Urothelium cell line (cell line): ENCODE measurements around the gene ALPG.
"Not testable (repeated sequence)": the region's sequence is repeated elsewhere in the genome, so short reads cannot be mapped to it uniquely, and the experiment has no call there.

Experiments used
- DNase-seq: peaks from one replicate; pipeline ENCODE4 v3.0.0; 2011; ENCODE audit warnings: low spot score, mixed read lengths
- FAIRE-seq: peaks from 2 replicates; lab custom pipeline; 2011; peaks lifted over from hg19 to GRCh38; lab: Jason Lieb, UNC

Gene ALPG

DNA sequence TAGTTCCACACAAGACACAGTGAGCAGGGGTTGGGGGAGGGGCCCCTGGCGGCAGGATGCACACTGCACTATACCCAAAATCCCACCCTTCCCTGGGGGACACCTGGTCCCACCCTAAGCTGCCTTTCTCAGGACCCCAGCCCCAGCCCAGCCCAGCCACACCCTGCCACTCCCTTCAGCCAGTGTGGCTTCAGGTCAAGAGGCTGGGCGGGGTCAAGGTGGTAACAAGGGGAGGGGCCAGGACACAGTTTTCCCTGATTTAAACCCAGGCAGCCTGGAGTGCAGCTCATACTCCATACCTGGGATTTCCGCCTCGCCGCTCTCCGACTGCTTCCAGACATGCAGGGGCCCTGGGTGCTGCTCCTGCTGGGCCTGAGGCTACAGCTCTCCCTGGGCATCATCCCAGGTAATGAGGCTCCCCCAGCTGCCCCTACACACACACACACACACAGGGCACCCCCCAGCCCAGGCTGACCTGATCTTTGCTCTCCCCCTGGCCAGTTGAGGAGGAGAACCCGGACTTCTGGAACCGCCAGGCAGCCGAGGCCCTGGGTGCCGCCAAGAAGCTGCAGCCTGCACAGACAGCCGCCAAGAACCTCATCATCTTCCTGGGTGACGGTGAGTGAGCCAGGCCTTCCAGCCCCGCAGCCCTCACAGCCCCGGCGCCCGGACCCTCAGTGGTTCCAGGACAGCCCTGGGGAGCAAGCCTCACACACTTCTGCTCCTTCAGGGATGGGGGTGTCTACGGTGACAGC is at the start of gene ALPG:
Gene ALPG (plus strand): TSS at position 289 of the 755 bp plus-strand sequence. CDS start 51 bp downstream, at position 340.
- FAIRE-seq (no peak), DNase-seq (no peak)

DNA sequence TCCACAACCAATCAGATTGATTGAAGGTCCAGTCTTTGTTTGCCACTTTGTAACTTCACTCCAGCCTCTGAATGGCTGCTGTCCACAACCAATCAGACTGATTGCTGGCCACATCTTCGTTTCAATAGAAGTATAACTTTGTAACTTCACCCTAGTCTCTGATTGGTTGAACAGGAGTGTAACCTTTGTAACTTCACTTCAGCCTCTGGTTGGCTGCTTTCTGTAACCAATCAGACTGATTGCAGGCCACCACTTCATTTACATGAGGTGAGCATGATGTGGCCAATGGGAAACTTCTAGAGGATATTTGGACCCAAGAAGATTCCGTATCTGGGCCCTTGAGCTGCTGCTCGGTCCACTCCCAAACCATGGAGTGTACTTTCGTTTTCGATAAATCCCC is 45.0 kb upstream of the ALPG start:
- no peak for FAIRE-seq
- DNase-seq = no peak

DNA sequence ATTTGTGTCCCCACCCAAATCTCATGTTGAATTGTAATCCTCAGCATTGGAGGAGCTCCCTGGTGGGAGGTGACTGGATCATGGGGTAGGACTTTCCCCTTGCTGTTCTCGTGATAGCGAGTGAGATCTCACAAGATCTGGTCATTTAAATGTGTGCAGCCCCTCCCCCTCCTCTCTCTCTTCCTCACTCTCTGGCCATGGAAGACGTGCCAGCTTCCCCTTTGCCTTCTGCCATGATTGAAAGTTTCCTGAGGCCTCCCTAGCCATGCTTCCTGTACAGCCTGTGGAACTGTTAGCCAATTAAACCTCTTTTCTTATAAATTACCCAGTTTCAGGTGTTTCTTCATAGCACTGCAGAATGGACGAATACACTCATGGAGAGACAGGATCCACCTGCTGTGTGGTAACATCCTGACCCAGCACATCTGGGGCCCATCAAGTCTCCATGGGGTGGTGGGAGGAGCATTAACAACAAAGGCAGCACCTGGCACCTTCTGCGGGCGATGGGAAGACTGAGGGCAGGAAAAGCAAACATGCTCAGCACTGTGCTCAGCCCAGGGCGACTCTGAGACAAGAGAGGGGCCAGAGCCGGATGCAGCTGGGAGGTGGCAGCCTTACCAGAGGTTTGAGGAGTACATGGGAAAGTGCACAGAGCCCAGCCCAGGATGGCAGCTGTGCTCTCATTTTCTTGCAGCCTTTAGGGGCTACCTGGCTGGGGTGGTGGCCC is 44.3 kb upstream of the ALPG start:
- FAIRE-seq (no peak), DNase-seq (no peak)

DNA sequence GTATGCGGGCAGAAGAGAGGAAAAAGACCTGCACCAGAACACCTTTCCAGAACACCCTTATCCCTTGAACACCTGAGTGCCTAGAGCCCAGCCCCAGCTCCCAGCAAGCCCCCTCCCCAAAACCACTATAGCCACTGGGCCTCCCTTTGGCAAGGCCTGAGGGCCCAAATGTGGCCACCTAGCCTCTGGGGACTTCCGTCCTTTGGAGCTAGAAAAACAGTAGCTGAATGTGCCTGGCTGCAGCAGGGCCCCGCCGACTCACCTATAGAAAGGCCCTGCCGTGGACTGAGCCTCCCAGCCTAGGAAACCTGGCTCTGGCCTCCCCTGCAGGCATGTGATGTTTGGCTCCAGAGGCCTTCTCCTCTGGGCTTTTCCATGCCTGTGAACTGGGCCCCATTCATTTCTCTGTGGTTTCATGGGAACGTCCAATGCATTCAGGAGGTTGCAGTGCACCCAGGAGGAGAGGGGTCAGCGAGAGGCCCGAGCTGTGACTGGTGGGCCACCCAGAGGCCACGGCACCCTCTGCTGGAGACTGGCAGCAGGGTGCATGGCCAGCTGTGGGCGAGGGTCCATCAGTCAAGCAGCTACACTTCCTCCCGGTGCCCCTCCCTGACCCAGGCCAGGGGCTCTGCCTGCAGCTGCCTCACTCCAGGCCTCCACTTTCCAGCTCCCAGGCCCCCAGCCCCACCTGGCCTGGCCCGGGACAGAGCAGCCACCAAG is 43.4 kb upstream of the ALPG start:
- not testable (repeated sequence) for FAIRE-seq

DNA sequence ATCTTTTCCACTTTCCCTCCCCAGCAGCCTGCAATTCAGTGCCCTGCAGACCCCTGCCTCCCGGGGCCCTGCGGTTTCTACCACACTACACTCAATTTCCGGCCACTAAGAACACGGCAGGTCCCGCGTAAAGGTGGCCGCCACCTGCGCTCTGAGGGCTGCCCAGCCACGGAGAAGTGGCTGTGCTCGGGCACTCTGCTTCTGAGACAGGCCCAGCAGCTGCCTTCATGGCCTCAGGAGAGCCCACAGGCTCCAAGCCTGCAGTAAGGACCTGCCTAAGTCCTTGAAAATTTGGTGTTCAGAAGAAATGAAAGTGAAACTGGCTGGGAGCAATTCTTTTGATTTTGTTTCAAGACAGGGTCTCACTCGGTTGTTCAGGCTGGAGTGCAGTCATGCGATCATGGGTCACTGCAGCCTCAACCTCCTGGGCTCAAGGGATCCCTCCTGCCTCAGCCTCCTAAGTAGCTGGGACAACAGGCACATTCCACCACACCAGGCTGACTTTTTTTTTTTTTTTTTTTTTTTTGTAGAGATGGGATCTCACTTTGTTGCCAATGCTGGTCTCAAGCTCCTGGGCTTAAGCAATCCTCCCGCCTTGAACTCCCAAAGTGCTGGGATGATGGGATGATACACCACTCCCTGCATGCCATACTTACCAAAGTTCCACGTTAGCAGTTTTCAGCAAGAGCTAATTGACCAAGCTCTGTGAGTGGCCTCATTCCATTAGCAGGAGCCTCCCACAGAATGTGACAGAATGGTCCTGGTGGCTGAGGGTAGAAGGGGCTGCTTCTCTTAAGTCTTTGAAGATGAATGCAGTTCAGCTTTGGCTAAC is 42.6 kb upstream of the ALPG start:
- no peak for FAIRE-seq
- no peak for DNase-seq

More for the DNA sequence above, 43.4 kb upstream of the ALPG start:
- DNase-seq = not testable (repeated sequence)

DNA sequence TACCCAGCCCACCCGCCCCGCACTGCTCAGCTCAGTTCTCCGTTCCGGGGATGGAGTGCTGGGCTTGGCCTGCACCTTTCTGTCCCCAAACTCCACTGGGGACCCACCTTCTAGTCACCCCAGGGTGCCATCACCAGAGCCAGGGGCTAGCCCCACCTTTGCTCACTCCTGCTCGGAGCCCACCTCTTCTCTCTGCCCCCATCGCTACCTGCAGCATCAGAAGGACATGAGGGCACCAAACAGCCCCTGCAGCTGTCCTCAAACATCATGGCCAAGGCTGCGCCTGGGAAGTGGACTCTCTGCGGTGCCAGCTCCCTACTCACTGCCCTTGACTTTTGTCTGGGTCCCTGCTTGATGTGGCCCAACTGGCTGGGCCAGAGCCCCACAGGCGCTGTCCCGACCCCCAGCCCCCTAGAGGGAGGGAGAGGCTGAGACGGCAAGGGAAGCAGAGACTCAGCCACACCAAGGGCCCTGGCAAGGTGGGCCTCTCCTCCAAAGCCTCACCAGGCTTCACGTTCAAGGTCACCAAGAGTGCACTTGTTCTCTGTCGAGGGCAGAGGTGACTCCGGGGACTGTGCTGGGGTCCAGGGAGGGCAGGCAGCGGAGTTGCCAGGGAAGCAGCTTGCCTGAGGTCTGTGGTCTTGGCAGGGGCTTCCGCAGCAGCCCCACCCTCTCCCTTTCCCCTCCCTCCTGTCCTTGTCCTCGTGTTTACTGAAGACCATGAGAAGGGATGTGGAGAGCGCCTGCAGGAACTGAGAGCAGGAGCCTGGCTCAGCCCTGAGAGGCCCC is 41.6 kb upstream of the ALPG start:
- DNase-seq, FAIRE-seq: not testable (repeated sequence)

DNA sequence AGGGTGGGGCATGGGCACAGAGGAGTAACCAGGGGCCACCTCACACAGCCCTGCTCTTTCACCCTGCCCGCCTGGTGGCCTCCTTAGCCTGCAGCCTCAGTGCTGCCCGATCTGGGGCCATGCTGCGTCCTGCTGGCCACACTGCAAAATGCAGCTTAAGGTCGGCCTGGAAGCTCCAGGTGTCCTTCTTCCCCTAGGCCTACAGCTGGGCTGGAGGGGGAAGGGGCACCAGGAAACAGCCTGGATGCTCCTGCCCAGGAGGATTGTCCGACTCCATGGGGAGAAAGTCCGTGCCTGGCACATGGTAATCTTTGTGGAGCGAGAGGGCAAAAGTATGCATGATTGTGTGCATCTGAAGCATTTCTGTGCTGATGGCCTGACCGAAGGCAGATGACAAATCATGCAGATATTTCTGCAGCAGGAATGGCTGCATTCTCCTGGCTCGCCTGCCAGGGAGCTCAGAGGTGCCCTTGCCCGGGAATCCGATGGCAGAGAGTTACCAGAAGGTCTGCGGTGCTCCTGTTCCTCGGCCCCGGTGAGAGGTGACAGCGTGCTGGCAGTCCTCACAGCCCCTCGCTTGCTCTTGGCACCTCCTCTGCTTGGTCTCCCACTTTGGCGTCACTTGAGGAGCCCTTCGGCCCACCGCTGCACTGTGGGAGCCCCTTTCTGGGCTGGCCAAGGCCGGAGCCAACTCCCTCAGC is 40.9 kb upstream of the ALPG start:
- FAIRE-seq (peak; percentile 93), DNase-seq (peak; percentile 79)

DNA sequence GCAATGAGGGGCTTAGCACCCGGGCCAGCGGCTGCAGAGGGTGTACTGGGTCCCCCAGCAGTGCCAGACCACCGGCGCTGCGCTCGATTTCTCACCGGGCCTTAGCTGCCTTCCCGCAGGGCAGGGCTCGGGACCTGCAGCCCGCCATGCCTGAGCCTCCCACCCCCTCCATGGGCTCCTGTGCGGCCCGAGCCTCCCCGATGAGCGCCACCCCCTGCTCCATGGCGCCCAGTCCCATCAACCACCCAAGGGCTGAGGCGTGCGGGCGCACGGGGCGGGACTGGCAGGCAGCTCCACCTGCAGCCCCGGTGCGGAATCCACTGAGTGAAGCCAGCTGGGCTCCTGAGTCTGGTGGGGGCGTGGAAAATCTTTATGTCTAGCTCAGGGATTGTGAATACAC is 40.2 kb upstream of the ALPG start:
- FAIRE-seq, DNase-seq: not testable (repeated sequence)

DNA sequence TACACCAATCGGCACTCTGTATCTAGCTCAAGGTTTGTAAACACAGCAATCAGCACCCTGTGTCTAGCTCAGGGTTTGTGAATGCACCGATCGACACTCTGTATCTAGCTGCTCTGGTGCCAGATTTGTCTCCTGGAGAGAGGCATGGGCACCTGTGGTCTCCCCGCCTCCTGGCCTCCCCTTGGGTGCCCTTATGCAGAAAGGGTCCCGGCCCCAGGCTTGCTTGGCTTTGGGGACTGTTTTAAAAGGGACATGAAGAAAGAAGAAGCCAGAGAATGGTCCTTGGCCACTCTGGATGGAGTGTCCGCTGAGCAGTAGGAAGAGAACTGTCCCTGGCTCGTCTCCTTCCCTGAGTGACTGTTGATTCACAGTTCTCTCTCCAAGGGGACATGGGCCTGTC is 39.6 kb upstream of the ALPG start:
- no peak for FAIRE-seq
- no peak for DNase-seq

DNA sequence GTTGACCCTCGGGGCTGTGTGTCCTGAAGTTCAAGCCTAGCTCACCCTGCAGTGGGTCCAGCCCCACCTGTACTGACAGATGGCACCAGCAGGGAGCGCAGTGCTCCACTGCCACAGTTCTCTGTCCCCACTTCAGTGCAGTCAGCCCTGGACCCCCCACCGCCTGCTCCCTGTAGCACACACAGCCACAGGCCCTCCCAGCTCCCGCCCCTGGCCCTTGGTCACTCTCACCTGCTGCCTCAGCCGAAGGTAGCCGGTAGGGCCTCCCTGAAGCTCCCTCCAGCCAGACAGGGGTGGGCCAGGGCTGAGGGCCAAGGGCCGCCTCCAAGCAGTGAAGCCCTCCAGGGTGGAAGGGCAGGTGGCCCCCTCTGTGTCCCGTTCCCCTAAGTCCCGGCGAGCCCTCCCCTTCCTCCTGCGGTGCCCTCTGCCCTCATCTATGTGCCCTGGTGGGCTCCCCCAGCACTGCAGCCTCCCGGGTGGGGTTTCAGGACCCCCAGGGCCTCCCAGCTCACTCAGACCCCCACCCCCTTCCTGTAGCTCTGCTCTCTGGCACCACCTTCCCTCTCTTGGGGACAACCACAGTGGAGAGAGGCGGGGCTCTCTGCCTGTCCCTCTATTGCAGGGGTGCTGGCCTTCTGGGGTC is 38.9 kb upstream of the ALPG start:
- DNase-seq (no peak), FAIRE-seq (no peak)

DNA sequence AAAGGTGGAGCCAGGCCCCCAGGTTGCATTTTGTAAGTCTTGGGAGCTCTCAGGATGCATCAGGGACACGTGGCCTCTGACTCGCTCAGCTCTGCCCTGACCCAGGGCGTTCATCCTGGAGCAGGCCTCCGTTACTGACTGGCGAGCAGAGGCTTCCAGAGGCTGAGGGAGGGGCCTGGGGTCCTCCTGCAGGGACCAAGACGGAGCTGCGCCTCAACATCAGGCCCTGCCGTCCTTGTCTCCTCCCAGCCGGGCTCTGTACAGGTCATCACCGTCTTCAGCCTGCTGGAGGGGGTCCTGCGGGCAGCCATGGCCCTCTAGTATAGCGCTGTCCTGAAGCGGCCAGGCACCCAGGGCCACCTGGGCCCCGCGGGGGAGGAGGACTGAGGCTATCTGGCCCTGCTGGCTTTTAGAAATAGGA is 38.3 kb upstream of the ALPG start:
- FAIRE-seq (no peak), DNase-seq (peak; percentile 47)

DNA sequence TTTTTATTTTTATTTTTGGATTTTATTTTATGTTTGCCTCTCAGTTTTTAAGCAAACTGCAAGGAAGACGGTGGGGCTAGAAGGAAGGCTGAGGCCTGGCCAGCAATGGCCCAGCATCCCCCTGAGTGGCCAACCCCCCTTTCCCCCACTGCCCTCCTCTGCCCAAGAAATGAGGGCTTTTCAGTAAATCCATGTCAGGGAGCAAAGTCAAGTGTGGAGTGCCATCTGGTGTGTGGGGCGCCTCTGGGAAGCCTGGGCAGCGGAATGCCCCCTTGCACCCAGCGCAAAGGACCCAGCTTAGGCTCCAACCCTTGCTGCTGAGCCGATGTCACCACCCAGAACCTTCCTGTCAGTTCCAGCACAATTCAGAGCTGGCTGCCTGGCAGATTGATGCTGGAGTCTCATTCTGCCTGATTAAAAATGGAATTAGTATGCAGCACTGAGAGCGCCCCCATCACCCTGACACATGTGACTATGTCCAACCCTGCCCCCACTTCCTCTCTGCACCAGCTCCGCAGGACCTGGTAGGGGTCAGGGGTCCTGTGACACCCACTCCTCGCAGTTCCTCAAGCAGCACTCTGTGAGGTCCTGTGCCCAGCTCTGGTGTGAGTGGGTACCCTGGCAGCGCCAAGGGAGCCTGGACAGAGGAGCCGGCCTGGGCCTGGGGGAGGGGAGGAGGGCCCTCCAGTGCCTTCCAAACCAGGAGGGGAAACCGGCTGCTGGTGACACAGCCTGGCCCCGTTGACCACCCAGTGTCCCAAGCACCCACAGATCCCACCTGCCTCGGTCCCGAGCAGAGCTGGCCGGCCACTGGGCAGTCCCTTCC is 37.3 kb upstream of the ALPG start:
- DNase-seq (no peak), FAIRE-seq (peak; percentile 13)

DNA sequence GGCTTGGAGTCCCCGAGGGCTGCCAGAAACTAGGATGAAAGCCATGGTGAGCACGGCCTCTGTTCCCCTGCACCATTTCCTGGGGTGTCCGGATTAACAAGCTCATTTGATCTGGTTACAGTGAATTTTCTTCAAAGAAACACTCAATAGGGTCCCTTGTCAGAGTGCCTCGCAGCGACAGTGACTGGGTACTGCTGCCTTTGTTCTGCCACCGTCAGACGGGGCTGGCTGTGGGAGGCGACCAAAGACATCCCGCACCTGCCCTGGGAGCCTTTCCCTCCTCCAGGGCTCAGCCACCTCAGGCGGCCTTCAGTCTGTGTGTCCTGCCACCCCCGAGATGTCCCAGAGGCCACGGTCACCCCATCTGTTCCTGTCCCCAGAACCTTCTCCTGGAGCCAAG is 36.6 kb upstream of the ALPG start:
- not testable (repeated sequence) for DNase-seq, FAIRE-seq

DNA sequence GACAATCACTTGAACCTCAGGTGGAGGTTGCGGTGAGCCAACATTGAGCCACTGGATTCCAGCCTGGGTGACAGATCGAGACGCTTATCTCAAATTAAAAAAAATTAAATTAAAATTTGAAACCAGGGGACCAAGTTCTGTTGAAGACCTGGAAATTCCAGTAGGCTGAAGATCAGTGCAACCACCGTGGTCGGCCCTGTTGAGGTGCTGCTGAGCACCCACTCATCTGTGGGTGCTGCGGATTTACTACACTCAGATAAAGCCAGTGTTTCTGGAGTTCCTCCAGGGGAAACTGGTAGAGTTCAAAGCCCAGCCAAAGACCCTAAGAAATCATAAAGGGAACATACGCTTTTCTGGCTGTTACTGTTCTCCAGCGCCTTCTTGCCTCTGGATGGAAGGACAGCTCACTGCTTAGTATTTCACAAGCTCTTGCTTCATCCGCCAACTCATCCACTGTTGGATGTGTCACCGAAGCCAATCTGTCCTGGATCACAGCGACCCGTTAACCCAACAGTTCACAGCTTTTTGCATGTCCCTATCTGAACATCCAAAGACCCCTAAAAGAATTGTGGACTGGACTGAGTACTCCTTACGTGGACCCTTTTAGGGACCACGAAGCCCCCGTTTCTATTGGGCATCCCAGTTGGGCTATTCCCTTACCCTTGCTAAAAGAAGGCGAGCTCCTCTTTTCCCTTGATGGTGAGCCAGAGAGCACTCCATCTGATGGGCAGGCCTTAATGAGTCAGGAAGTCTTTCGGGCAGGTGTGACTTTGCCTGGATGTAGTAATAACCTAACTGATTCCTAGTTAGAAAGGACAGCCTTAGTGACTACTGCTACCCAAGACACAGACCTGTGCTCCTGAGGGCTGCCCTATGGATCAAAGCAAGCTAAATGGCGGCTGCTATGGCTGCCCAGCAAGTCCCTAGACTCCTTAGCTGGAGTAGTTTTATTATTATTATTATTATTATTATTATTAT is 34.1 kb upstream of the ALPG start:
- FAIRE-seq = no peak
- DNase-seq = no peak

DNA sequence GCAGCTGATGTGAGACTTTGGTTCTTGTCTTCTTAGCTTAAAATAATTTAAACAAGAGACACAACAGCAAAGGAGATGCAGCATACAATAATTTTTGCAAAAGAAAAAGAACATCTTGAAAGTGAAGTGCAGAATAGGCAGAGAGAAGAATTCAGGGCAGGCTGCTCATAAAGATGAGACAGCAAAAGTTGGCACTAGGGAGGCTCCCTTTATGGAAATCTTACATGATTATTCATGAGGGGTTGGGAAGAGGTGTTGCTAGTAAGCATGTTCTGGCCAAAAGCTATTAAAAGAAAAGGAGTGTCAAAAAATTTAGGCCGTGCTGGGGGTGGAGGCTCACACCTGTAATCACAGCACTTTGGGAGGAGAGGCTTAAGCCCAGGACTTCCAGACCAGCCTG is 32.3 kb upstream of the ALPG start:
- no peak for FAIRE-seq
- DNase-seq = no peak

DNA sequence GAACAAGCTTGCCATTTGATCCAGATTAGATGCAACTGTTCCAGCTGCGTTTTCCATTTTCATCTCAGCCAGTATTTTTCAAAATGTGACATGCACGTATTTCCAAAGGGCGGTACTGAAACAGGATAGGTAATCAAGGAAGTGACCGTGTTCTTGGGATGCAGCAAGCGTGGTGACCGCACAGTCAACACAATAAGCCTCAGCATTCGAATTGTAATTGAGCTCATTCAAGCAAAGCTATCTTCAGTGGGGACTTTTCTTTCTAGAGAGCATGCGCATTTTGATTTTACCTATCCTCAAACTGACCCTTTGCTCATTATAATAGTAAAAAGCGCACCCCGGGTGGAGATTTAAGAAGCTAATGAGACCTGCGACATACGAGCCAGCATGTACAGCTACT is 31.5 kb upstream of the ALPG start:
- FAIRE-seq (no peak), DNase-seq (no peak)

DNA sequence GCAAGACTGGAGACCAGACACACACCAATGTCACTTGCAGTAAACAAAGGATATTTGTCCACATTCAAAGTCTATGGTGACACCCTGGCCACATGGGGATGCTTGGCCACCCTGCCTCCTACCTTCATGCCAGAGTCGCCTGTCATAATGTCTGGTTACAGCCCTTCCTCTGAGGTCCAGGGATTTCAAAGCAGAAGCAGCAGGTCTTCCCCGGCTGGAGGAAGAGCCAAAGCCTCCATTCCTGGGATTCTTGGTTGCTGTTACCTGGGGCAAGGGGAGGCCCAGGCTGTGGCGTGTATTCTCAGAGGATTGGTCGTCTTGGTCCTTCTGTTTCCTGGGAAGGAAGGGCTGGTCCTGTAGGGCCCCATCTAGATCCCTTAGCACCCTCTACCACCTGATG is 30.4 kb upstream of the ALPG start:
- FAIRE-seq (no peak), DNase-seq (no peak)
